ENCODE results near the gene CCDC170. TPM values are rescaled to one million over a fixed set of nuclear protein-coding genes. Genes with fewer than 3 reads are reported as not detected.
"Not testable (repeated sequence)": the region's sequence is repeated elsewhere in the genome, so short reads cannot be mapped to it uniquely, and the experiment has no call there.

Gene CCDC170
- total RNA-seq, 1 donor from 2014 or later = 0.06 TPM

DNA sequence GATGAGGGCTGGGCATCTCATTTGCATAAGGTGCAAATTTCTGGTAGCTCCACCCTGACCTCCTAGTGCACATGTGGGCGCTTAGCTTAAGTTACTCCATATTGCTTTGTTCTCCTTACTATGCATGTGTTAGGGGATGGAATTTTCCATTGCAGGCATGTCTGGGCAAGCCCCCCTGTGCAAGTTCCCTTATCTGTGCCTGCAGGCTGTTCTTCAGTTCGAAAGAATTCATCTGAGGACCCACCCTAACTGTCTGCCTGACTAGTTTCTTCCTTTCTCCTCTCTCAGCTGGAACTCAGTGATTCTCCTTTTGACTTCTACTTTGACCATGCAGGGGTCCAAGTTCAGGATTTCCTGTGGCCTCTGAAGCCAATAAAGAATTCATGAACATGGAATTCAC is 30.2 kb downstream of the CCDC170 start:
- TF ChIP-seq CTCF (conservative IDR thresholded peaks at IDR 0.05; ENCODE audit: low read depth, low read length) = no peak
- no peak for DNase-seq (ENCODE audit: low read depth)
- H3K4me3 ChIP-seq (ENCODE audit: low read depth, low read length) = no peak overlapping the region

DNA sequence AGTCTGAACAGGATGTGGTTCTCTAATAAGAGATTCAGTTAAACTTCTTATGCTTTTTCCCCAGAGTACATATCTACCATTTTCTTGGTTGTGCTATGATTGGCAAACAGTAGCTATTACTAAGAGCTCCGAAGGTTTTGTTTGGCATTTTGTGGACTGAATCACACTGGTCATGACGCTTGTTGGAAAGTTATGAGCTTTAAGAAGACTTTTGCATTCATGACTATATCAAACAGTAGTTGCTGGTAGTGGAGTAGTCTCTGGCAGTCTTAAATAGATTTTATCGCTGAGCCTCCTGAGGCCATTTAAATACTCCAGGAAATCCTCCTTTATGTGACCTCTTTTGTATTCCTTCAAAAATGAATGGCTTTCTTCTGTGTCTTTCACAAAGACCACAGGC is 40.8 kb downstream of the CCDC170 start:
- H3K4me3 ChIP-seq (ENCODE audit: low read depth, low read length) = no peak overlapping the region
- DNase-seq (ENCODE audit: low read depth) = no peak
- TF ChIP-seq CTCF (conservative IDR thresholded peaks at IDR 0.05; ENCODE audit: low read depth, low read length) = no peak

GRCh38 chr6:151535476-151536187 is 41.8 kb downstream of the CCDC170 start:
- DNase-seq (ENCODE audit: low read depth) = no peak
- no peak for TF ChIP-seq CTCF (conservative IDR thresholded peaks at IDR 0.05; ENCODE audit: low read depth, low read length)
- H3K4me3 ChIP-seq (ENCODE audit: low read depth, low read length) = no peak overlapping the region

- no peak for TF ChIP-seq CTCF (conservative IDR thresholded peaks at IDR 0.05; ENCODE audit: low read depth, low read length)
- no peak overlapping the region for H3K4me3 ChIP-seq (ENCODE audit: low read depth, low read length)
- no peak for DNase-seq (ENCODE audit: low read depth)
Observed at GRCh38 chr6:151536188-151536479, 42.3 kb downstream of the CCDC170 start.

DNA sequence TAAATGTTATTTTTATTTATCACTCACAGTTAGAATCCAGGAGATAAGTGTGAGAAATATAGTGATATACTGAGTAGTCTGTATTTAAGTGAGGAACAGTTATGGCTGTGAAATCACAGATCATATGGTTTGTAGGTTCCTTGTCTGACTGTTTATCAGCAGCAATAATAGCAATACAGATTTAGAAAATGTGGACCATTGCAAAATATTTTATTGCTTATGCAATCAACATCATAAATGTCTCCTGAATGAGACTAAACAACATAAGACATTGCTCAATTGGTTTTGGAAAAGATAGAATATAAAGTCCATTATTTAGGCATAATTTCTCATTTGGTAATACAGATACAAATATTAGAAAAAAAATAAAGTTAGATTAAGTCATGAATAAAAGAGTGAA is 43.7 kb downstream of the CCDC170 start:
- TF ChIP-seq CTCF (conservative IDR thresholded peaks at IDR 0.05; ENCODE audit: low read depth, low read length) = no peak
- DNase-seq (ENCODE audit: low read depth) = no peak
- H3K4me3 ChIP-seq (ENCODE audit: low read depth, low read length) = no peak overlapping the region

DNA sequence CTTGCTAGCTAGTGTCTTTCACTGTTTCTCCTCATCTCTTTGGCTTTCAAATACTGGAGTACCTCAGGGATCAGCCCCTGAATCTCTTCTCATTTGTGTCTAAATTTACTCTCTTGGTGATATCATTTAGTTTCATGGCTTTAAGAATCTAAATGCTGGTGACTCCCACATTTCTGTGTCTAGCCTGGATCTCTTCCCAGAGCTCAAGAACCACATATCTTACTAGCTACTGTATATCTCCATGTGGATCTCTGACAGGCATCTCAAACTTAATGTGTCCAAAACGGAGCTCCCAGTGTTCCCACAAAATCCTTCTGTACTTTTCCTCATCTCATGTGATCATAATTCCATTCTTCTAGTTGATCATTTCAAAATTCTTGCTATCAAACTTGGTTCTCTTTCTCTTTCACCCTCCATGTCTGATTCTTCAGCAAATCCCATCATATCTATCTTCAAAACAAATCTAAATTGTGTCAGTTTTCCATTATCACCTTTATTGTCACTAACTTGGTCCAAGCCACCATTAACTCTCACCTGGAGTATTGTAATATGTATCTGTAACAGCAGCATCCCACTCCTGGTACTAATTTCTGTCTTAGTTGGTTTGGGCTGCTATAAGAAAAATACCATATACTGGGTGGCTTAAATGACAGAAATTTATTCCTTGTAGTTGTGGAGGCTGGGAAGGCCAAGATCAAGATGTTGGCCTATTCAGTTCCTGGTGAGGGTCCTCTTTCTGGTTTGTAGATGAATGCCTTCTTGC is 45.9 kb downstream of the CCDC170 start:
- no peak for TF ChIP-seq CTCF (conservative IDR thresholded peaks at IDR 0.05; ENCODE audit: low read depth, low read length)
- DNase-seq (ENCODE audit: low read depth) = no peak
- no peak overlapping the region for H3K4me3 ChIP-seq (ENCODE audit: low read depth, low read length)

GRCh38 chr6:151544453-151544852 is 50.6 kb downstream of the CCDC170 start:
- no peak overlapping the region for H3K4me3 ChIP-seq (ENCODE audit: low read depth, low read length)
- TF ChIP-seq CTCF (conservative IDR thresholded peaks at IDR 0.05; ENCODE audit: low read depth, low read length) = no peak
- DNase-seq (ENCODE audit: low read depth) = no peak

DNA sequence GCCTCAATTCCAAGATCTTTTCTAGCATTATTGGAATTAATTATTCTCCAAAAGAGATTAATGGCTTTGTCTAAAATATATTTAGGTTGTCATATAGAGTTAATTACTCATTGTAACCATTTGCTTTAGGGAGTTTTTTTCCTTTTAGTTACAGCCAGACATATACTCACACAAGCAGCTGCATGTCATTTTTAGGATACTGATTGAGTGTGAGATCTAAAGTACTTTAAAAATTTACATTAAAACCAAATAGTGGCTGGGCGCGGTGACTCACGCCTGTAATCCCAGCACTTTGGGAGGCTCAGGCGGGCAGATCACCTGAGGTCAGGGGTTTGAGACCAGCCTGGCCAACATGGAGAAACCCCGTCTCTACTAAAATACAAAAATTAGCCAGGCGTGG is 51.1 kb downstream of the CCDC170 start:
- not testable (repeated sequence) for DNase-seq (ENCODE audit: low read depth); H3K4me3 ChIP-seq (ENCODE audit: low read depth, low read length)

Data from epithelial cell of proximal tubule (primary cell).